Keratinocyte (primary cell): ENCODE results near the gene TNFAIP8L2. TPM values are rescaled to one million over a fixed set of nuclear protein-coding genes. Genes with fewer than 3 reads are reported as not detected.
"Not testable (repeated sequence)": the region's sequence is repeated elsewhere in the genome, so short reads cannot be mapped to it uniquely, and the experiment has no call there.

Source experiments
- DNase-seq: peaks from one replicate; pipeline ENCODE4 v3.0.0-alpha.2; 2011; ENCODE audit warnings: low read depth, missing footprints, low spot score
- FAIRE-seq: peaks from 2 replicates; lab custom pipeline; 2011; peaks lifted over from hg19 to GRCh38; lab: Jason Lieb, UNC
- H2AFZ ChIP-seq: 2 replicates; pipeline ENCODE4 v1.6.0; 2012; ENCODE audit warnings: low read length, control low read depth, inconsistent platforms; ENCODE audit not compliant: control insufficient read depth
- H3K27ac ChIP-seq: 2 replicates; pipeline ENCODE4 v1.5.1; 2011; ENCODE audit warnings: low read length; ENCODE audit not compliant: control insufficient read depth, insufficient read depth
- H3K27me3 ChIP-seq: 3 replicates; pipeline ENCODE4 v1.6.0; 2011; ENCODE audit warnings: low read length; ENCODE audit not compliant: control insufficient read depth, insufficient read depth; ENCODE audit errors: extremely low read depth
- H3K36me3 ChIP-seq, 2 experiments: 2 replicates in 1 of 2; 3 replicates in 1 of 2; pipeline ENCODE4 v1.5.1; 2011; ENCODE audit warnings: low read length in 2 of 2, mild to moderate bottlenecking in 1 of 2; ENCODE audit not compliant: control insufficient read depth in 2 of 2, insufficient read depth in 2 of 2; ENCODE audit errors: extremely low read depth in 1 of 2
- H3K4me1 ChIP-seq: 3 replicates; pipeline ENCODE4 v1.5.1; 2011; ENCODE audit warnings: low read length; ENCODE audit not compliant: control insufficient read depth, insufficient read depth; ENCODE audit errors: extremely low read depth
- H3K4me2 ChIP-seq: 3 replicates; pipeline ENCODE4 v1.6.0; 2011; ENCODE audit warnings: low read depth, low read length; ENCODE audit not compliant: control insufficient read depth, insufficient read depth; ENCODE audit errors: extremely low read depth
- H3K4me3 ChIP-seq, 3 experiments: fragments of 200-600 bp in 1 of 3; sonication (generic) in 1 of 3; 2 replicates in 2 of 3; 3 replicates in 1 of 3; pipeline ENCODE4 v1.5.1; 2011 to 2016; ENCODE audit warnings: low read length in 3 of 3, mild to moderate bottlenecking in 3 of 3, control low read depth in 2 of 3, inconsistent platforms in 1 of 3, low read depth in 1 of 3, mixed read lengths in 1 of 3, mixed run types in 1 of 3, moderate library complexity in 1 of 3; ENCODE audit not compliant: control insufficient read depth in 2 of 3, insufficient read depth in 2 of 3; ENCODE audit errors: extremely low read depth in 1 of 3
- H3K79me2 ChIP-seq: 2 replicates; pipeline ENCODE4 v1.6.0; 2012; ENCODE audit warnings: low read length; ENCODE audit not compliant: control insufficient read depth, insufficient read depth
- H3K9ac ChIP-seq: 3 replicates; pipeline ENCODE4 v1.6.0; 2011; ENCODE audit warnings: low read length; ENCODE audit not compliant: control insufficient read depth, insufficient read depth; ENCODE audit errors: extremely low read depth
- H3K9me1 ChIP-seq: 3 replicates; pipeline ENCODE4 v1.6.0; 2011; ENCODE audit warnings: low read length; ENCODE audit not compliant: control insufficient read depth, insufficient read depth; ENCODE audit errors: extremely low read depth
- H3K9me3 ChIP-seq: 2 replicates; pipeline ENCODE4 v1.5.1; 2012; ENCODE audit warnings: low read depth, low read length; ENCODE audit not compliant: control insufficient read depth
- H4K20me1 ChIP-seq: 3 replicates; pipeline ENCODE4 v1.6.0; 2011; ENCODE audit warnings: low read length; ENCODE audit not compliant: control insufficient read depth, insufficient read depth; ENCODE audit errors: extremely low read depth
- EZH2 ChIP-seq: IDR thresholded peaks from one replicate; pipeline ENCODE4 v1.6.1; 2012; ENCODE audit warnings: inconsistent platforms, mild to moderate bottlenecking, low read length, moderate library complexity
- dilution Hi-C: fragments of 300-500 bp; cut with MboI; formaldehyde crosslinking; loops from one replicate; pipeline ENCODE4 v1.7.0; 2020; ENCODE audit warnings: low sequenced_read_pairs; ENCODE audit not compliant: extremely low pct_ligation_motif_present
- polyA plus RNA-seq, 5 experiments: library from polyadenylated mRNA; depleted of rRNA in 3 of 5; stranded (reverse) in 3 of 5; stranded (forward) in 1 of 5; unstranded in 1 of 5; fragments of >200 nt; gene quantifications; 1 replicate in 1 of 5; 2 replicates in 3 of 5; 3 replicates in 1 of 5; pipeline versions ENCODE4 v1.2.1 to v1.2.3, GENCODE V29; 2011 to 2012; ENCODE audit warnings: missing spikeins in 2 of 5, low read depth in 1 of 5, low replicate concordance in 1 of 5
- TF ChIP-seq, protein P1 (sequence below), 3 experiments: IDR thresholded peaks in 1 of 3; conservative IDR thresholded peaks in 1 of 3; optimal IDR thresholded peaks in 1 of 3; 2 replicates in 2 of 3; 3 replicates in 1 of 3; pipeline versions ENCODE3 to v1.5.1; 2011; ENCODE audit warnings: low read length in 3 of 3, mild to moderate bottlenecking in 3 of 3, moderate library complexity in 2 of 3, control low read depth in 1 of 3, inconsistent platforms in 1 of 3; ENCODE audit not compliant: insufficient read depth in 2 of 3; ENCODE audit errors: extremely low read depth in 1 of 3

Gene TNFAIP8L2
- polyA plus RNA-seq, 1 donor (not counting 4 experiments of a cell fraction or from before 2014, with no cell fraction given): not detected

DNA sequence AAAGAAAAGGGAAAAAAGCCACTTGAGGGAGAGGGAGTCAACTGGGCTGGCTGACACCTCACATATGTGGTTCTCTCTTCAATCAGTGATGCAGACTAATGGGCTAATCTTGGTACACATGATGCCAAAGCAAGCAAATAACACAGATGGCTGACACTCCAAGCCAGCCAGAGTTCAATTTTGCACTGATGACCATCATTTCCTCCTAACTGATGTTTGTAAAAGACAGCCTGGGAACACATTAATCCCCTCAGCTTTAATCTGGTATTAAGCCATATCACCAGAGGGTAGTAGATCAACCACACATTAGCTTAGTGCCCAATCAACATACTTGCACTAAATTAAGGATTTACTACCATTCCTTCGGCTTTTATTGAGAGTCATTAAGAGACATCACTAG is 30.8 kb downstream of the TNFAIP8L2 start:
- H3K4me3 ChIP-seq: no peak overlapping the region
- H3K27me3 ChIP-seq: no peaks in the 10 kb centered on the region
- H2AFZ ChIP-seq: no peak overlapping the region
- H3K27ac ChIP-seq: peak overlapping the region; percentile 9
- TF ChIP-seq, protein P1, sequence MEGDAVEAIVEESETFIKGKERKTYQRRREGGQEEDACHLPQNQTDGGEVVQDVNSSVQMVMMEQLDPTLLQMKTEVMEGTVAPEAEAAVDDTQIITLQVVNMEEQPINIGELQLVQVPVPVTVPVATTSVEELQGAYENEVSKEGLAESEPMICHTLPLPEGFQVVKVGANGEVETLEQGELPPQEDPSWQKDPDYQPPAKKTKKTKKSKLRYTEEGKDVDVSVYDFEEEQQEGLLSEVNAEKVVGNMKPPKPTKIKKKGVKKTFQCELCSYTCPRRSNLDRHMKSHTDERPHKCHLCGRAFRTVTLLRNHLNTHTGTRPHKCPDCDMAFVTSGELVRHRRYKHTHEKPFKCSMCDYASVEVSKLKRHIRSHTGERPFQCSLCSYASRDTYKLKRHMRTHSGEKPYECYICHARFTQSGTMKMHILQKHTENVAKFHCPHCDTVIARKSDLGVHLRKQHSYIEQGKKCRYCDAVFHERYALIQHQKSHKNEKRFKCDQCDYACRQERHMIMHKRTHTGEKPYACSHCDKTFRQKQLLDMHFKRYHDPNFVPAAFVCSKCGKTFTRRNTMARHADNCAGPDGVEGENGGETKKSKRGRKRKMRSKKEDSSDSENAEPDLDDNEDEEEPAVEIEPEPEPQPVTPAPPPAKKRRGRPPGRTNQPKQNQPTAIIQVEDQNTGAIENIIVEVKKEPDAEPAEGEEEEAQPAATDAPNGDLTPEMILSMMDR (optimal IDR thresholded peaks at IDR 0.05 in 1 of 3, IDR thresholded peaks at IDR 0.05 in 1 of 3, conservative IDR thresholded peaks at IDR 0.05 in 1 of 3; ENCODE audit: extremely low read depth in 1 of 3, insufficient read depth in 2 of 3, low read length in 3 of 3): no peak
- no peak for TF ChIP-seq EZH2
- H3K4me1 ChIP-seq: peaks cover 20% of the 10 kb centered on the region
- H3K9ac ChIP-seq: no peak overlapping the region
- no peak for FAIRE-seq
- H3K36me3 ChIP-seq: peaks cover 14% of the 10 kb centered on the region in 2 experiments
- no peaks in the 10 kb centered on the region for H3K9me3 ChIP-seq
- no peaks in the 10 kb centered on the region for H3K9me1 ChIP-seq
- H3K4me2 ChIP-seq: peak overlapping the region; percentile 32
- no peak for DNase-seq
- dilution Hi-C loops: no loop called here
- peaks cover 36% of the 10 kb centered on the region for H3K79me2 ChIP-seq
- no peaks in the 10 kb centered on the region for H4K20me1 ChIP-seq

DNA sequence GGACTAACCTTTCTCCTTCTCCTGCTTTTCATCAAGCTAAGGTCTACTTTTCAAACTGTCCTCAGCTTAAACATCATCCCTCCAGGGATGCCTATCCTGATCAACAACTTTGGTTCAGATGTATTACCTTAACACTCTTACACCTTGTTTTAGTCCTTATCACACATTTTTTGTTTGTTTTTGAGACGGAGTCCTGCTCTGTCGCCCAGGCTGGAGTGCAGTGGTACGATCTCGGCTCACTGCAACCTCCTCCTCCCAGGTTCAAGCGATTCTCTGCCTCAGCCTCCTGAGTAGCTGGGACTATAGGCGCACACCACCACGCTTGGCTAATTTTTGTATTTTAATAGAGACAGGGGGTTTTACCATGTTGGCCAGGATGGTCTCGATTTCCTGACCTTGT is 32.2 kb downstream of the TNFAIP8L2 start:
- H3K9me1 ChIP-seq, H3K27me3 ChIP-seq, H4K20me1 ChIP-seq, H3K9me3 ChIP-seq, DNase-seq, FAIRE-seq, H2AFZ ChIP-seq, dilution Hi-C loops: not testable (repeated sequence)
- peak overlapping the region; percentile 91 for H3K27ac ChIP-seq
- H3K9ac ChIP-seq: peak overlapping the region; percentile 95
- peak overlapping the region; percentile 75 for H3K4me2 ChIP-seq
- peaks cover 10 to 14% of the 10 kb centered on the region in 2 experiments for H3K36me3 ChIP-seq
- H3K4me3 ChIP-seq: peak overlapping the region; percentile 60 to 95 (median 80)
- H3K79me2 ChIP-seq: peaks cover 36% of the 10 kb centered on the region
- peaks cover 20% of the 10 kb centered on the region for H3K4me1 ChIP-seq
